H9 (cell line): ENCODE measurements around the gene MAGI1. TPM values are rescaled to one million over a fixed set of nuclear protein-coding genes. Genes with fewer than 3 reads are reported as not detected.

Experiments
- DNase-seq: peaks from one replicate; pipeline ENCODE4 v3.0.0-alpha.2; 2017
- H2AFZ ChIP-seq: one replicate; pipeline ENCODE4 v1.6.1; 2013; ENCODE audit warnings: mild to moderate bottlenecking, low read length, control low read depth, moderate library complexity
- H2AK5ac ChIP-seq: 2 replicates; pipeline ENCODE4 v1.6.1; 2013; ENCODE audit warnings: low read length, control low read depth, mixed read lengths; ENCODE audit not compliant: insufficient read length
- H2BK120ac ChIP-seq: one replicate; pipeline ENCODE4 v1.6.1; 2013; ENCODE audit warnings: low read depth, mild to moderate bottlenecking, low read length, control low read depth, inconsistent platforms; ENCODE audit not compliant: poor library complexity, severe bottlenecking
- H2BK12ac ChIP-seq: 2 replicates; pipeline ENCODE4 v1.6.1; 2013; ENCODE audit warnings: low read length, control low read depth, mixed read lengths, low read depth; ENCODE audit not compliant: insufficient read length
- H2BK15ac ChIP-seq: 2 replicates; pipeline ENCODE4 v1.6.1; 2013; ENCODE audit warnings: low read depth, low read length, control low read depth
- H2BK20ac ChIP-seq: one replicate; pipeline ENCODE4 v1.6.1; 2013; ENCODE audit warnings: low read depth, mild to moderate bottlenecking, low read length, control low read depth, inconsistent platforms; ENCODE audit not compliant: poor library complexity, severe bottlenecking
- H2BK5ac ChIP-seq: 2 replicates; pipeline ENCODE4 v1.6.1; 2013; ENCODE audit warnings: low read length, control low read depth, mixed read lengths; ENCODE audit not compliant: insufficient read length
- H3K14ac ChIP-seq: 2 replicates; pipeline ENCODE4 v1.6.1; 2013; ENCODE audit warnings: low read length, control low read depth; ENCODE audit not compliant: insufficient read depth
- H3K18ac ChIP-seq: 2 replicates; pipeline ENCODE4 v1.6.1; 2013; ENCODE audit warnings: low read depth, mild to moderate bottlenecking, mixed read lengths, low read length, control low read depth; ENCODE audit not compliant: insufficient read length
- H3K23ac ChIP-seq: 2 replicates; pipeline ENCODE4 v1.6.1; 2013; ENCODE audit warnings: low read length, control low read depth, mixed read lengths, low read depth; ENCODE audit not compliant: insufficient read length
- H3K23me2 ChIP-seq: 2 replicates; pipeline ENCODE4 v1.6.1; 2013; ENCODE audit warnings: low read depth, mild to moderate bottlenecking, mixed read lengths, low read length, control low read depth; ENCODE audit not compliant: insufficient read length, poor library complexity, severe bottlenecking
- H3K27ac ChIP-seq: 2 replicates; pipeline ENCODE4 v1.5.1; 2013; ENCODE audit warnings: low read length, control low read depth, mixed read lengths, low read depth; ENCODE audit not compliant: insufficient read length
- H3K27me3 ChIP-seq: 2 replicates; pipeline ENCODE4 v1.6.1; 2013; ENCODE audit warnings: low read length, control low read depth, inconsistent platforms; ENCODE audit not compliant: insufficient read depth
- H3K4ac ChIP-seq: 2 replicates; pipeline ENCODE4 v1.6.1; 2013; ENCODE audit warnings: low read depth, mild to moderate bottlenecking, control low read depth, inconsistent platforms, low read length, moderate library complexity
- H3K4me1 ChIP-seq: 2 replicates; pipeline ENCODE4 v1.6.1; 2013; ENCODE audit warnings: low read length, control low read depth, inconsistent platforms; ENCODE audit not compliant: insufficient read depth
- H3K4me2 ChIP-seq: 2 replicates; pipeline ENCODE4 v1.6.1; 2013; ENCODE audit warnings: low read length, control low read depth, mixed read lengths; ENCODE audit not compliant: insufficient read length, insufficient read depth
- H3K56ac ChIP-seq: 2 replicates; pipeline ENCODE4 v1.6.1; 2013; ENCODE audit warnings: low read depth, mild to moderate bottlenecking, mixed read lengths, low read length, control low read depth; ENCODE audit not compliant: insufficient read length
- H3K79me1 ChIP-seq: 2 replicates; pipeline ENCODE4 v1.6.1; 2013; ENCODE audit warnings: low read depth, mild to moderate bottlenecking, moderate library complexity, low read length, control low read depth, inconsistent platforms; ENCODE audit not compliant: insufficient read depth, poor library complexity, severe bottlenecking
- H3K79me2 ChIP-seq: 2 replicates; pipeline ENCODE4 v1.6.1; 2013; ENCODE audit warnings: low read length, control low read depth, inconsistent platforms; ENCODE audit not compliant: insufficient read depth
- H3K9ac ChIP-seq: 2 replicates; pipeline ENCODE4 v1.6.1; 2013; ENCODE audit warnings: low read length, control low read depth, mixed read lengths; ENCODE audit not compliant: insufficient read length; ENCODE audit errors: extremely low read depth
- H3K9me3 ChIP-seq: one replicate; pipeline ENCODE4 v1.6.1; 2013; ENCODE audit warnings: low read depth, low read length, inconsistent platforms; ENCODE audit not compliant: control insufficient read depth
- H3T11ph ChIP-seq: one replicate; pipeline ENCODE4 v1.6.1; 2013; ENCODE audit warnings: mild to moderate bottlenecking, low read length, control low read depth, inconsistent platforms
- H4K20me1 ChIP-seq: one replicate; pipeline ENCODE4 v1.6.1; 2013; ENCODE audit not compliant: control insufficient read depth, insufficient read length, insufficient read depth
- H4K5ac ChIP-seq: 2 replicates; pipeline ENCODE4 v1.6.1; 2013; ENCODE audit warnings: low read depth, mild to moderate bottlenecking, mixed read lengths, low read length, control low read depth; ENCODE audit not compliant: insufficient read length
- H4K8ac ChIP-seq: replicated peaks from 2 replicates; pipeline ENCODE4 v1.6.1; 2013; ENCODE audit warnings: low read length, control low read depth, mixed read lengths, low read depth; ENCODE audit not compliant: insufficient read length
- H4K91ac ChIP-seq: 2 replicates; pipeline ENCODE4 v1.6.1; 2013; ENCODE audit warnings: low read depth, mild to moderate bottlenecking, moderate library complexity, mixed read lengths, low read length, control low read depth; ENCODE audit not compliant: insufficient read length
- H3K27ac Mint-ChIP-seq, 3 experiments: 2 replicates in 2 of 3; 3 replicates in 1 of 3; pipeline ENCODE4 v1.8.0; 2020 to 2021; ENCODE audit warnings: mixed read lengths in 3 of 3, mild to moderate bottlenecking in 1 of 3, moderate library complexity in 1 of 3
- H3K27me3 Mint-ChIP-seq: 2 replicates; pipeline ENCODE4 v1.8.0; 2021; ENCODE audit warnings: low read depth, mild to moderate bottlenecking, moderate library complexity, mixed read lengths
- H3K36me3 Mint-ChIP-seq, 3 experiments: 2 replicates in 2 of 3; 3 replicates in 1 of 3; pipeline ENCODE4 v1.8.0; 2020 to 2021; ENCODE audit warnings: low read depth in 3 of 3, mixed read lengths in 3 of 3; ENCODE audit not compliant: insufficient read depth in 1 of 3
- H3K4me1 Mint-ChIP-seq, 2 experiments: 2 replicates each; pipeline ENCODE4 v1.8.0; 2020; ENCODE audit warnings: mixed read lengths in 2 of 2
- H3K4me3 Mint-ChIP-seq, 2 experiments: 2 replicates in 1 of 2; 3 replicates in 1 of 2; pipeline ENCODE4 v1.8.0; 2020 to 2021; ENCODE audit warnings: mild to moderate bottlenecking in 2 of 2, mixed read lengths in 2 of 2, moderate library complexity in 1 of 2
- H3K9me3 Mint-ChIP-seq, 2 experiments: 2 replicates in 1 of 2; 3 replicates in 1 of 2; pipeline ENCODE4 v1.8.0; 2020; ENCODE audit warnings: mild to moderate bottlenecking in 2 of 2, mixed read lengths in 2 of 2, moderate library complexity in 1 of 2
- CTCF ChIP-seq: fragments of 200-600 bp; sonication (generic); conservative IDR thresholded peaks from 3 replicates; pipeline ENCODE4 v1.8.0; 2021; ENCODE audit warnings: antibody characterized with exemption, mild to moderate bottlenecking
- WGBS: extraction: QIAGEN DNeasy Blood & Tissue Kit; methylation state at CpG from one replicate; pipeline ENCODE4 v1.1.7; 2013; ENCODE audit warnings: missing lambda C conversion rate, low lambda C conversion rate, mixed read lengths; ENCODE audit not compliant: insufficient read length; ENCODE audit errors: extremely low coverage; 5-methylcytosine and 5-hydroxymethylcytosine counted together
- total RNA-seq: library from RNA; stranded (reverse); gene quantifications from 2 replicates; pipeline ENCODE4 v1.2.1, GENCODE V29; 2021

The MAGI1 gene
- total RNA-seq, 1 experiment from 2014 or later: 65.7 TPM

DNA sequence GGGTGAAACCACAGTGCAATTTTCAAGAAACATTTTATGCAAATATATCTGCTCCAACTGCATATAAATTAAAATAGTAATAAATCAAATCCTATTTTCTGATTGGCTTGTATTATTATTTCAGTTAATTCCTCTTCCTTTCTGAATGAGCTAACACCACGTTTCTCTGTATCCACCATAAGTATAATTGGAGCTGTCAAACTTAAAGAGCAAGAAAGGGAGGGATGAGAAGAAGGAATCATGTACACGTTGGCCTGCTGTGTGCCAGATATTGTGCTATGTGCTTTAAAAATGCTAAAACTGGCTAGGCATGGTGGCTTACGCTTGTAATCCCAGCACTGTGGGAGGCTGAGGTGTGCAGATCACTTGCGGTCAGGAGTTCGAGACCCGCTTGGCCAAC lies 180.0 kb downstream of the MAGI1 start:
- no peak overlapping the region for H3K4me2 ChIP-seq
- Mint-ChIP-seq H3K4me3 (no peak overlapping the region), H3K27me3 (no peaks in the 10 kb centered on the region), H3K9me3 (no peaks in the 10 kb centered on the region), H3K36me3 (no peaks in the 10 kb centered on the region; a peak in 1 of 7 replicates), H3K27ac (no peak overlapping the region), H3K4me1 (peaks cover 15 to 21% of the 10 kb centered on the region in 2 experiments)
- H4K5ac ChIP-seq: no peak overlapping the region
- no peaks in the 10 kb centered on the region for H3K79me1 ChIP-seq
- no peak for DNase-seq
- H3K9me3 ChIP-seq: no peaks in the 10 kb centered on the region
- no peak overlapping the region for H2BK5ac ChIP-seq
- H3K56ac ChIP-seq: no peak overlapping the region
- H3K18ac ChIP-seq: no peak overlapping the region
- H4K8ac ChIP-seq: no peak overlapping the region
- WGBS: no CpG with 5 or more reads among the region's 6 CpGs
- H3K4ac ChIP-seq: no peak overlapping the region
- H2BK12ac ChIP-seq: no peak overlapping the region
- H4K20me1 ChIP-seq: no peaks in the 10 kb centered on the region
- no peak overlapping the region for H3T11ph ChIP-seq
- H3K27ac ChIP-seq: no peak overlapping the region
- TF ChIP-seq CTCF: no peak
- no peak overlapping the region for H2BK20ac ChIP-seq
- H3K14ac ChIP-seq: no peak overlapping the region
- no peak overlapping the region for H2AFZ ChIP-seq
- no peak overlapping the region for H3K9ac ChIP-seq
- H2AK5ac ChIP-seq: no peak overlapping the region
- no peaks in the 10 kb centered on the region for H3K27me3 ChIP-seq
- no peak overlapping the region for H3K23ac ChIP-seq
- H3K4me1 ChIP-seq: peaks cover 7% of the 10 kb centered on the region; the same call in 1 of the 2 replicates
- no peaks in the 10 kb centered on the region for H3K23me2 ChIP-seq
- no peak overlapping the region for H2BK120ac ChIP-seq
- peaks cover 2% of the 10 kb centered on the region; the same call in 1 of the 2 replicates for H3K79me2 ChIP-seq
- H4K91ac ChIP-seq: no peak overlapping the region
- H2BK15ac ChIP-seq: no peak overlapping the region
